DOHH2 (cell line): ENCODE results near the gene NDUFA13.

ENCODE experiments used
- H3F3A ChIP-seq: fragments of 200-600 bp; sonication (generic), shearing (Covaris generic); 2 replicates; pipeline ENCODE4 v1.6.0; 2016; ENCODE audit warnings: antibody characterized with exemption, mild to moderate bottlenecking; ENCODE audit not compliant: control insufficient read depth, insufficient read depth
- H3K27ac ChIP-seq: fragments of 200-600 bp; sonication (generic); 2 replicates; pipeline ENCODE4 v1.5.1; 2014; ENCODE audit warnings: low read depth, mild to moderate bottlenecking, low read length, moderate library complexity
- H3K27me3 ChIP-seq: fragments of 200-600 bp; sonication (generic); 2 replicates; pipeline ENCODE4 v1.6.1; 2014; ENCODE audit warnings: mild to moderate bottlenecking, low read length, mixed read lengths; ENCODE audit not compliant: control insufficient read depth
- H3K36me3 ChIP-seq: fragments of 200-600 bp; sonication (generic); 2 replicates; pipeline ENCODE4 v1.6.1; 2014; ENCODE audit warnings: mild to moderate bottlenecking, low read length, moderate library complexity, mixed read lengths; ENCODE audit not compliant: control insufficient read depth
- H3K4me1 ChIP-seq: fragments of 200-600 bp; sonication (generic); 2 replicates; pipeline ENCODE4 v1.6.1; 2014; ENCODE audit warnings: mild to moderate bottlenecking, low read length, mixed read lengths; ENCODE audit not compliant: control insufficient read depth
- H3K4me2 ChIP-seq: fragments of 200-600 bp; sonication (generic); 2 replicates; pipeline ENCODE4 v1.6.0; 2014; ENCODE audit warnings: mild to moderate bottlenecking, low read length, moderate library complexity
- H3K4me3 ChIP-seq: fragments of 200-600 bp; sonication (generic); 2 replicates; pipeline ENCODE4 v1.5.1; 2014; ENCODE audit warnings: mild to moderate bottlenecking, low read length, mixed read lengths
- H3K79me2 ChIP-seq: fragments of 200-600 bp; sonication (generic); 2 replicates; pipeline ENCODE4 v1.6.1; 2014; ENCODE audit warnings: mild to moderate bottlenecking, low read length, mixed read lengths; ENCODE audit not compliant: control insufficient read depth
- H3K9me2 ChIP-seq: fragments of 200-600 bp; sonication (generic); replicated peaks from 2 replicates; pipeline ENCODE4 v1.6.1; 2014; ENCODE audit warnings: mild to moderate bottlenecking, low read length, mixed read lengths; ENCODE audit not compliant: control insufficient read depth
- H3K9me3 ChIP-seq: fragments of 200-600 bp; sonication (generic); 2 replicates; pipeline ENCODE4 v1.6.1; 2014; ENCODE audit warnings: antibody characterized with exemption, low read length, mixed read lengths; ENCODE audit not compliant: control insufficient read depth, insufficient read depth
- H4K20me1 ChIP-seq: fragments of 200-600 bp; sonication (generic); 2 replicates; pipeline ENCODE4 v1.6.0; 2014; ENCODE audit warnings: low read depth, mild to moderate bottlenecking, antibody characterized with exemption, low read length, moderate library complexity; ENCODE audit not compliant: control insufficient read depth, insufficient read depth
- EZH2phosphoT487 ChIP-seq: fragments of 200-600 bp; sonication (generic); IDR thresholded peaks from 2 replicates; pipeline ENCODE4 v1.6.1; 2017; ENCODE audit warnings: borderline replicate concordance, mild to moderate bottlenecking, antibody characterized with exemption, low read length, moderate library complexity, mixed read lengths
- TF ChIP-seq, protein P1 (sequence below): fragments of 200-600 bp; sonication (generic); IDR thresholded peaks from one replicate; pipeline ENCODE4 v1.5.1; 2014; ENCODE audit warnings: antibody characterized with exemption, mild to moderate bottlenecking, low read depth, low read length; ENCODE audit not compliant: poor library complexity, severe bottlenecking

NDUFA13 gene

DNA sequence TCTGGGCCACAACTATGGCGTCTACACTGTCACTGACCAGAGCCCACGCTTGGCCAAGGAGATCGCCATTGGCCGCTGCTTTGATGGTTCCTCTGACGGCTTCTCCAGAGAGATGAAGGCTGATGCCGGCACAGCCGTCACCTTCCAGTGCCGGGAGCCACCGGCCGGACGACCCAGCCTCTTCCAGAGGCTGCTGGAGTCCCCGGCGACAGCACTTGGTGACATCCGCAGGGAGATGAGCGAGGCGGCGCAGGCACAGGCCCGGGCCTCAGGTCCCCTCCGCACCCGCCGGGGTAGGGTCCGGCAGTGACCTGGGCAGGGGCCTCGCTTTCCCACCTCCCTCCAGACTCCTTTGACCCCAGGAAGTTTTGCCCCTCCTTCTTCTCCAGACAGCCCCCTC, 29.7 kb downstream of the NDUFA13 start:
- Histone ChIP-seq H3K27me3 (0 out of 2 replicates have a peak, but pooled peaks cover under 1% of the 10 kb centered on the region), H4K20me1 (no peaks in the 10 kb centered on the region), H3K4me1 (peaks cover 9% of the 10 kb centered on the region), H3K79me2 (no peaks in the 10 kb centered on the region), H3K36me3 (no peaks in the 10 kb centered on the region), H3K4me3 (no peak overlapping the region), H3K9me2 (no peaks in the 10 kb centered on the region), H3K9me3 (no peaks in the 10 kb centered on the region), H3K27ac (no peak overlapping the region), H3K4me2 (no peak overlapping the region), H3F3A (no peaks in the 10 kb centered on the region)
- TF ChIP-seq, protein P1, sequence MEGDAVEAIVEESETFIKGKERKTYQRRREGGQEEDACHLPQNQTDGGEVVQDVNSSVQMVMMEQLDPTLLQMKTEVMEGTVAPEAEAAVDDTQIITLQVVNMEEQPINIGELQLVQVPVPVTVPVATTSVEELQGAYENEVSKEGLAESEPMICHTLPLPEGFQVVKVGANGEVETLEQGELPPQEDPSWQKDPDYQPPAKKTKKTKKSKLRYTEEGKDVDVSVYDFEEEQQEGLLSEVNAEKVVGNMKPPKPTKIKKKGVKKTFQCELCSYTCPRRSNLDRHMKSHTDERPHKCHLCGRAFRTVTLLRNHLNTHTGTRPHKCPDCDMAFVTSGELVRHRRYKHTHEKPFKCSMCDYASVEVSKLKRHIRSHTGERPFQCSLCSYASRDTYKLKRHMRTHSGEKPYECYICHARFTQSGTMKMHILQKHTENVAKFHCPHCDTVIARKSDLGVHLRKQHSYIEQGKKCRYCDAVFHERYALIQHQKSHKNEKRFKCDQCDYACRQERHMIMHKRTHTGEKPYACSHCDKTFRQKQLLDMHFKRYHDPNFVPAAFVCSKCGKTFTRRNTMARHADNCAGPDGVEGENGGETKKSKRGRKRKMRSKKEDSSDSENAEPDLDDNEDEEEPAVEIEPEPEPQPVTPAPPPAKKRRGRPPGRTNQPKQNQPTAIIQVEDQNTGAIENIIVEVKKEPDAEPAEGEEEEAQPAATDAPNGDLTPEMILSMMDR, result no peak
- no peak for TF ChIP-seq EZH2phosphoT487

DNA sequence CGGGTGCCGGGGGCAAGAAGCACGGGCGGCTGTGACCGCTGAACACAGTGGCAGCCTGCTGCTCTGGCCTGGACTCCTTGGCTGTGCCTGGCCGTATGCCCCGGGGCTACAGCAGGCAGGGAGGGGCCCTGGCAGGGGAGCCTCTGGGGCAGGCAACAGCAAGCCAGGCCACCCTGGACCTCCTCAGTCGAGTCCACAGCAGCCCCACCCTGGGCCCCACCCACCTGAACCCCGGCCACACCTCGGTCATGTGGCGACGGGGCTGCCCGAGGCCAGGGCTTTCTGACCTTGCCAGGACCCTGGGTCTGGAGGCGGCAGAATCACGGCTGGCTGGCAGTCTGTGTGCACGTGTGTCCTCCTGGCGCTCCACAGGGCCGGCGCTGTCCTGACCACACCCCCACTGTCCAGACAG, 30.7 kb downstream of the NDUFA13 start:
- no peaks in the 10 kb centered on the region for H3F3A ChIP-seq
- H3K4me3 ChIP-seq, result no peak overlapping the region
- H4K20me1 ChIP-seq, result no peaks in the 10 kb centered on the region
- H3K4me1 ChIP-seq, result no peaks in the 10 kb centered on the region
- no peaks in the 10 kb centered on the region for H3K79me2 ChIP-seq
- no peak for TF ChIP-seq EZH2phosphoT487
- TF ChIP-seq, protein P1, result no peak
- no peaks in the 10 kb centered on the region for H3K9me3 ChIP-seq
- H3K36me3 ChIP-seq, result no peaks in the 10 kb centered on the region
- H3K4me2 ChIP-seq, result no peak overlapping the region
- H3K27ac ChIP-seq, result no peak overlapping the region
- 0 out of 2 replicates have a peak, but pooled peaks cover 3% of the 10 kb centered on the region for H3K27me3 ChIP-seq
- no peaks in the 10 kb centered on the region for H3K9me2 ChIP-seq

DNA sequence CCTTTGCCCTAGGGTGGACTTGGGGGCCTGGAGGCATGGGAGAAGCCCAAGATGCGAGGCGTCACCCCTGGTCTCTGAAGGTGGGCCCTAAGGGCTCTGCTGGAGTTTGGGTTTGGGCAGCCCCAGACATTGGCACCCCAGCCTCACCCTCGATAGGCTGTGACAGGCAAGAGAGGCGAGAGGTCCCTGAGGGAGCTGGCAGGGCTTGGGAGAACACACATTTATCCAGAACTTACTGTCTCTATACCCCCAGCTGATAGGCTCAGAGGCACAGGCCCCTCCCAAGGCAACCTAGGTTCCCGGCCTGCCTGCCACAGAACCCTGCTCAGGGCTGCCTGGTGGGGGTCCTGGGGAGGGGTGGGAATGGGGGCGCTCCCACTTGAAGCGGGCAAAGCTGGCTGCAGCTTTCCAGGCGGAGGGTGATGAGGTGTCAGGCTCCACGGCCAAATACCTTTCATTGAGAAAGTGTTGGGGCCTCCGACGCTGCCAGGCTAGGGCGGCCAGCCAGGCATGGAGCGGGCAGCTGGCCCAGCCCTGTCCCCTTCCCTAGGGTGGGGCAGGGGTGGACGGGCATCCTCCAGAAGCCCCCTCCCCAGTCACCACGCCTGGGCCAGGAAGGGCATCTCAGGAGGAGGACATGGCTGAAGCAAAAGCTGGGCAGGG, 31.8 kb downstream of the NDUFA13 start:
- Histone ChIP-seq H3F3A (no peaks in the 10 kb centered on the region), H3K4me2 (no peak overlapping the region), H3K79me2 (no peaks in the 10 kb centered on the region), H4K20me1 (no peaks in the 10 kb centered on the region), H3K4me1 (no peaks in the 10 kb centered on the region), H3K4me3 (no peak overlapping the region), H3K9me3 (no peaks in the 10 kb centered on the region), H3K27me3 (0 out of 2 replicates have a peak, but pooled peaks cover 3% of the 10 kb centered on the region), H3K27ac (no peak overlapping the region), H3K9me2 (no peaks in the 10 kb centered on the region), H3K36me3 (no peaks in the 10 kb centered on the region)
- TF ChIP-seq, protein P1, result no peak
- TF ChIP-seq EZH2phosphoT487, result no peak
